SW480 (cell line): ENCODE measurements around the gene PRKACA.

Experiments
- DNase-seq: peaks from one replicate; pipeline ENCODE4 v3.0.0-alpha.2; 2016; ENCODE audit warnings: low spot score

Gene PRKACA

GRCh38 chr19:14117668-14118164 is at the start of gene PRKACA:
TSS of gene PRKACA (minus strand) at chr19:14117762. CDS start at chr19:14117547, 215 bp downstream.
- DNase-seq = peak; percentile 97

GRCh38 chr19:14166999-14167575 is 49.5 kb upstream of the PRKACA start:
- DNase-seq = no peak

DNA sequence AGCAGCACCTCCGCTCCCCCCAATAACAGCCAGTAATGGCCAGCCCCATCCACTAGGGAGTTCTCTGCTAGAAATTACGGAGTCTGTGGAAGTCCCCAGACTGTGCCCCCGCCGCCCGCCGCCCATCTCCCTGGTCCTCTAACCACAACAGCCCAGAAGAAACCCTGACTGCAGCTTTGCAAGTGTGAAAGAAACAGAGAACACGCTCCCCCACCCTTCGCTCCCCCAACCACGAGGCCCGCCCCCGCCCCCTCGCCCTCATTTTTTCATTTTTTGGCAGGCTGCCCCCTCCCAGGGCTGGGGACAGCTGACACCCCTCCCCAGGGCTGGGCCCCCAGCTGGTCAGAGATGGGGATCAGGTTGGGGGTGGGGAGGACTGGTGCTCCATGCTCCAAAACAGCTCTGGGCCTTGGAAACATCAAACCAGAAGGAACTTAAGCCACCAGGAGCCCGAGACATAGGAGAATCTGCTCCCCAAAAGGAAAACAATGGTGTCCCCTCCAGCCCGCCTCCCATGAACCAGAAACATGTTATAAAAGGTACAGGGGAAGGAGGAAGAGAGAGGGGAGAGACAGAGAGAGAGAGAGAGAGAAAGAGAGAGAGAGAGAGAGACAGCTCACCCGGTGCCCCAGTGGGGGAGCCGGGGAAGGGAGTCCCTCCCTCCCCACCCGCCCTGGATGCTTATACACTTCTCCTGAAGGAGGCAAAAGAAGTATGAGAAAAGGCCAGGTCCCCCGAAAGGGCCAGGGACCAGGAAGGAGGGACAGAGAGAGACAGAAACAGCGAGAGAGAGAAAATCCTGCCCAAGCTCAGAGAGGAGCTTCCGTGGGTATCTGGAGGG is 48.6 kb upstream of the PRKACA start:
- DNase-seq = no peak

DNA sequence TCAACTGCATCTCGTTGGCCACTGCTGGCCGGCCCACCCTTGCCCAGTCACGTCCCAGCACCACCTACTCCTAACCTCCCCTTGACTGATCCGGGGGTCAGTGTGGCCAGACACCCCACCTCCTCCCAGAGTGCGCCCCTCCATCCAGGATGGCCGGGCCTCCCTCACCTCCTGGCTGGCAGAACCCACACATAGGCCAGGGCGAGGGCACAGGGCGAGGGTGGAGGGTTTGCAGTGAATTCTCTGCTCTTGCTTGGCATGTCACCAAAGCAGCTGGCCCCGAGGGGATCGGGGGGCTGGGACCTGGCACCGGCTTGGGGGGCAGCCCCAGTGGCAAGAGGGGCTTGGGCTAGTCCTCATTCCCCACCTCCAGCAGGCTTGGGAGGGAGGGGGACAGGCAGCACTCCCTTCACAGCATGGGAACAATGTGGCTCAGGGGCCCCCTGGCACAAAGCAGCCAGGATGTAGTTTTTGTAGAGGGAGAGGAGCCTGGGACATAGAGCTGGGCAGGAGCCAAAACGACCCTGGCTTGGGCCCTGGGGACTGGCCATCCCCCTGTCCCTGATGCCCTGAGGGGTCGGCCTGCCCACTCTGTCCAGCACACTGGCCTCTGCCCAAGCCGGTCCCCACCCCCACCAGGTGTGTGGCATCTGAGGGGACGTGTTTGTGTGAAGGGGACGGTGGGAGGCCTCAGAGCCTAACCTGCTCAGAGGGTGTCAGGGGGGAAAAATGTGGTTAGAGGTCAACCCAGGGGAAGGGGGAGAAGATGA is 47.3 kb upstream of the PRKACA start:
- no peak for DNase-seq

GRCh38 chr19:14164082-14164481 is 46.5 kb upstream of the PRKACA start:
- no peak for DNase-seq

DNA sequence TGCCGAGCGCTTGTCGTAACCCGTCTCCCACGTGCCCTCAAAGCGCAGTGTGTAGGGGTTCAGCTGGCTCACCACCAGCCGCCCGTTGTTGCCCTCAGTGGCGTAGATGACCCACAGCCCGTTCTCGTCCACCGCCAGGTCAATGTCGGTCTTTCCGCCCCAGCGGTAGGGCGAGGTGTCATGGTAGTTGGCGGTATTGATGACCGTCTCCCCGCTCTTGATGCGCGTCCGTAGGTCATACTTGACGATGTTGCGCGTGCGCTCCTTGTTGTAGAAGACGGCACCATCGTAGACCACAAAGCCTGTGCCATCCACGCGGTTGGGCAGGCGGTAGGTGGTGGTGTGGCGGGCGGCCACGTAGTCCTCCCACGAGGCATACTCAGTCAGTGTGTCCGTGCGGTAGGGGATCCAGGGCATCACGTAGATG is 45.3 kb upstream of the PRKACA start:
- no peak for DNase-seq

GRCh38 chr19:14161305-14161704 is 43.7 kb upstream of the PRKACA start:
- DNase-seq = no peak

DNA sequence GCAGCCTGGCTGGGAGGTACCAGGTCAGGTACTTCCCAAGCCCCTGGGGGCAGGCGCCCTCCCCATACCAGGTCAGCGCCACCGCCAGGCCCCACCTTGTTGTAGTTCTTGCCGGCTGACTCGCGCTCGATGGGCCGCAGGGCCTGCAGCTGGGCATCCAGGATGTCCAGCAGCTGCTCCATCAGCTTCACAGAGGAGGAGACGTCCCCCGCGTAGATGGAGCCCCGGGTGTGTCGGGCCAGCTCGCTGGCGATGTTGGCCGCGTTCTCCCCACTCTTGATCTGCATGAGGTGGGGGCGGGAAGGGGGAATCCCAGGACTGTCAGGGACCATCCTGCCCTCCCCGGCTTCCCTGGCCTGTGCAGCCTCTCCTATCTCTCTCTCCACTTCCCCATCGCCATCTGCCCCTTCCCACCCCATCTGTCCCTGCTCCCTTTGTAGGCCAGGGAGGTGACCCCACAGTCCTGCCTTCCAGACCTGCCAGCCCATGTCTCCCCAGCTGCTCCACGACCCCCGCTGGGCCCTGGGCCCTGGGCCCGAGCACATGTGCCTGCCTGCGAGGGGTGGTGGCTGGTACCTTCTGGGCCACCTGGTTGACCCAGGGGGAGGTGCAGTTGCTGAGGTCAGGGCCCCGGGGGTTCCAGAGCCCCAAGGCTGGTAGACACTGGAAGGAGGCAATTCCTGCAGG is 42.6 kb upstream of the PRKACA start:
- DNase-seq = no peak

DNA sequence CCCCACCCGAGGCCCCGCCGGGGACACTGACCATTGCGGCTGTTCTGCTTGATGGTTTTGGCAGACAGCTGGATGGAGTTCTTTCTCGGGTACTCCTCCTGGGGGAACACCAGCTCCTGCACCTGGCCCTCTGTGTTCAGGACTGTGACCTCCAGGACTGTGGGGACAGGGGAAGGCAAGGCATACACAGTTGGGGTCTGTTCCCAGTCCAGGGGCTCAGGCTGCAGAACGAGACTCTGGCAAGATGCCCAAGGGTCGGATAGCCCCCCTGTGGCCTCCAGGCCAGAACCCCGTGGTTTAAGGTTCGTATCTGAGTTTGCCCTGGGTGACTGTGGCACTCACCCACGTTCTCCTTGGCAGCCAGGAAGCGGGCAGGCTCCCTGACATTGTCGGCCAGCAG is 41.5 kb upstream of the PRKACA start:
- no peak for DNase-seq

GRCh38 chr19:14158276-14159023 is 40.9 kb upstream of the PRKACA start:
- DNase-seq = no peak

DNA sequence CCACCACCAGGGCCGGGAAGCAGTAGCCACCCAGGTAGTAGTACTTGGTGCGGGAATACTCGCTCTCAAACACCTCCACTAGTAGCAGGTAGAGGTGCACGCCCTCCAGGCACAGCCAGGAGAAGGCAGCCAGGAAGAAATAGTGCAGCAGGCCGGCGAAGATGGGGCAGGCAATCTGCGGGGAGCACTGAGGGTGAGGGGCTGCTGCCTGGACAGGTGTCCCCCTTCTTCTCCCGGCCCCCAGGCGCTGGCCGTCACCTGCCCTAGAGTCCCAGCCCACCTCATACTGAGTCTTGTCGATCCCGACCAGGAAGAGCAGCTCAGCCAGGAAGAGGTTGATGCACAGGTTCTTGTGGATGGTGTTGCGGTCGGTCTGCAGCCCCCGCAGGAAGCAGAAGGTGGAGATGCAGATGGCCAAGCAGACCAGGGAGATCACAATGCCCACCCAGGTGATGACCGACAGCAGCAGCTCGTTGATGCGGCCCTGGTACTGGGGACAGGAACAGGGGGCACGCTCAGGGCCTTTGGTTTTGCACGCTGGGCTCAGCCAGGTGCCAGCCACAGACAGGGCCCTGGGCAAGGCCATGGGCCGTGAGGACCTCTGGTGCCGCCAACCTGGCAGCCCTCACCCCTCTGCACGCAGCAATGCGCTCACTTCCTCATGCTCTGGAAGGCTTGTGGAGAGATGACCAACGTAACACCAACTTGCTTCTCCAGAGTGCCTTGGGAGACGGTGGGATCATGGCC is 39.6 kb upstream of the PRKACA start:
- no peak for DNase-seq

- no peak for DNase-seq
These were observed 38.6 kb upstream of the PRKACA start for GRCh38 chr19:14156122-14156521.

DNA sequence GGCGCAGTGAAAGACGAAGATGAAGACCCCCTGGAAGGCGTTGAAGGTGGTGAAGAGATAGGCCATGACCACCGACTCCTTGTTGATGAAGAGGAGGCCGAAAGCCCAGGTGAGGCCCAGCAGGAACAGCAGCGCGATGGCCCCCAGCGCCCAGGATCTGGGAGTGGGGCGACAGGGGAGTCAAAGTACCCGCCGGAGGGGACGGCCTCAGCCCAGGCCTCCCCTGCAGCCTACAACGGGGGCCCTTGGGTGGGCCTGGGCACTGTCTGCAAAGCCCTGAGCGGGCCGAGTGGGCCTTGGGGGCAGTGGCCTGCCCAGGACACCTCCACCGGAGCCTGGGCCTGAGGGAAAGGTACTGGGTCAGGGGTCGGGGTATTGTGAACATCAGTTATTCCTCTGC is 37.8 kb upstream of the PRKACA start:
- DNase-seq = no peak

DNA sequence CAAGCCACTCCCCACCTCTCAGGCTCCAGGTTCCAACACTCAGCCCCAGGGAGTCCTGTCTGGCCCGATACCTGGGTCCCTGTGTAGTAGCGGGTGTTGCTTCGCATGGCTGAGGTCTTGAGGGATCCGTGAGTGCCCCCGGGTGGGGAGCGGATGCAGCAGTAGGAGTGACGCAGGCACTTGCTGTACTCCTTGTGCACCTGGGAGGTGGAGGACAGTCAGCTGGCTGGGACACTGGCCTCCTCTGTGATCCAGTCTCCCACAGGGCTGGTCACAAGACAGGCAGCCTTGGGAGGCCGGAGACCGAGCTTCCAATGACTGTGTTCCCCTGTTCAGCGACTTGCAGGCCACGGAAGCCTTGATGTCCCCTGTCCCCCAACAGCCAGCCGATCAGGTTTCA is 35.2 kb upstream of the PRKACA start:
- DNase-seq = no peak

DNA sequence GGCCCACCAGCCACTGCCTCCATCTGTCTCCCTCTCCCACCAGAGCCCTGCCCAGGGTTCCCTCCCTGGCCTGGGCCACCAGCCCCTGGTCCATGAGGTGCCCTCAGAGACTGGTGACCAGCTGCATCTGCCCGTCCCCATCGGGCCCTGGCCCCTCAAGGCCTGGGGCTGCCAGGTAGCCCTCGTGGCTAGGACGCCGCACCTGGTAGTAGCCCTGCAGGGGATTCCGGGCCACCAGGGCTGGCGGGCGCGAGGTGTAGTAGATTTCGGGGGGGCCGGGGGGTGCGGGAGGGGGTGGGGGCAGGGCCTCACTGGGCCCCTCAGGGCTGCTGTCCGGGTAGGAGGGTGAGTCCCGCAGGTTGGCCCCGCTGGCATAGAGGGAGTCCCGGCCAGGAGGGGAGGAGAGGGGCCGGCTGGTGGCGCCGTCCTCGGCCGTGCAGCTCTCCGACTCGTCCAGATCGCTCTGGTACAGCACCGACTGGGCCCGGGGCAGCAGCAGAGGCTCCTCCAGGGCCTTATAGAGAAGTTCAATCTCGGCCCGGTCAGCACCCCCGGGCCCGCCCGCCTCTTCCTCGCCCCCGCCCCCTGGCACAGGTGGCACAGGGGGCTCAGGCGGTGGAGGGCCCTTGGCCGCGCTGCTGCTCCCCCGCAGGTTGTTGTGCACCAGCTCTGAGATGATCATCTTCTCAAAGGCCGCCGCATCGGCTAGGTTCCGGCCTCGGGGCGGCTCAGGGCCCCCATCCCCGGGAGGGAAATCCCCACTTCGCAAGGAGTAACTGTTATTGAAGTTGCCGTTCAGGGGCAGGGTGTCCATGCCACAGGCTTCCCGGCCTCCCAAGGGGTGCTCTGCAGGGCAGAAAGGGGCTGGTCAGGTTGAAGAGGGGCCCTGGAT is 33.5 kb upstream of the PRKACA start:
- DNase-seq = no peak

GRCh38 chr19:14150041-14150769 is 32.6 kb upstream of the PRKACA start:
- DNase-seq = no peak

DNA sequence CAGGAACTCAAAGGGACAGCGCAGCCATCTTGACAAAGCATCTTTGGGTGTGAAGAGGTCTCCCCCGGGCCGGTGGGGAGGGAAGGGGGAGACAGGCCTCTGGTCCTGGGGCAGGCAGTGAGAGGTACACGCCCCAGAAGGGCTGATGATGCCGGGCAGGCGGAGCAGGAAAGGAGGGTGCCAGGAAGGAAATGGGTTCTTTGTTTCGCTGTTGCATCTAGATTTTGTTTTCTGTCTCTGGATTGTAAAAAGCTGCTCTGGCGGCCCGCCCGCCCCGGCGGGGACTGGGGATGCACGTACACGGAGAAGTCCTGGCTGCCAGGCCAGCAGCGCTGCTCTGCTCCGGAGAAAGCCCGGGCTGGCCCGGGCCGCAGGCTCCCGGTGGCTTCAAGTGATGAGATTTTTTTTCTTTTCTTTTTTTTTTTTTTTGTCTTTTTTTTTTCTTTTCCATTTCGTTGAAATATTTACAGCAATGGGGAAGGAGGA is 32.0 kb upstream of the PRKACA start:
- no peak for DNase-seq

DNA sequence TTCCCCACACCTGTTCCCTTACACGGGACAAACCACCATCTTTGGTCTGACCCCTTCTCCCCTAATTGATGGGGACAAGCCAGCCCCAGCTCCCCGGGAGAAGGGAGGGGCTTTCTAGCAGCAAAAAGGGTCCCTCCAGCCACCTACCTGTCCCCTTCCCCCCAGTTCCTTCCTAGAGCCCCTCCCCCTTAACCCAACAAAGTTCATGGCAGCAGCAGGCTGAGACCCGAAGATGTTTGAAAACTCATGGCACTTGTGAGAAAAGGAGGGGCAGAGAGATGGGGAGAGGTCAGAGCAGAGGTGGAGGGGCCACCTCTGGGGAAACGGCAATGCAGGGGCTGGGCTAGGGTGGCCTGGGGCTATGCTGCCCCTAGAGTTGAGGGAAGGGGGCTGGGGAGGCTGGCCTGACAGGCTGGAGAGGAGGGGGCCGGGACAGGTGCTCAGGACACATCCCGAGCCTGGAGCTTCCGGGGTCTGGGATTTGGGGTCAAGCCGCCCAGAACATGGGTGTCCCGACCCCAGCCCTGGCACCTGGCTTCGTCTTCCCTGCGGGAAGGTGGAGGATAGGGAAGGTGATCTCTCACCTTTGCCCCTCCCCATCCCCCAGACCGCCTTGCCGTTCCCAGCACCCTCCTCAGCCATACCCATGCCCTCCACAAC is 31.3 kb upstream of the PRKACA start:
- no peak for DNase-seq
